Common myeloid progenitor, CD34-positive (primary cell): ENCODE data around the gene NTM.

Source experiments
- CTCF ChIA-PET: fragments of 350-600 bp; sonication (Branson Sonifier 250); formaldehyde crosslinking; loops from one replicate; lab custom pipeline; 2021; ENCODE audit warnings: antibody characterized with exemption; lab: Charles Lee
- POLR2A ChIA-PET: fragments of 350-600 bp; sonication (Branson Sonifier 250); formaldehyde crosslinking; loops from one replicate; lab custom pipeline; 2021; ENCODE audit warnings: antibody characterized with exemption; lab: Charles Lee
- DNase-seq, 3 donors: peaks; one replicate each; pipeline versions ENCODE4 v3.0.0 to v3.0.0-alpha.2; 2013
- H3K27ac ChIP-seq, 2 experiments: 1 replicate in 1 of 2; 2 replicates in 1 of 2; pipeline ENCODE4 v1.7.0; 2013; ENCODE audit warnings: inconsistent platforms in 2 of 2, low read length in 2 of 2, mild to moderate bottlenecking in 2 of 2, low read depth in 1 of 2, moderate library complexity in 1 of 2; ENCODE audit not compliant: severe bottlenecking in 2 of 2, insufficient read depth in 1 of 2, poor library complexity in 1 of 2
- H3K27me3 ChIP-seq, 5 experiments: replicated peaks in 2 of 5; 1 replicate in 3 of 5; 2 replicates in 2 of 5; pipeline versions ENCODE4 v1.6.1 to v1.7.0; 2013; ENCODE audit warnings: low read length in 4 of 5, mild to moderate bottlenecking in 2 of 5, moderate library complexity in 2 of 5, inconsistent platforms in 1 of 5; ENCODE audit not compliant: insufficient read depth in 5 of 5, control insufficient read depth in 4 of 5
- H3K36me3 ChIP-seq, 4 experiments: 1 replicate in 2 of 4; 2 replicates in 2 of 4; pipeline versions ENCODE4 v1.6.1 to v1.7.0; 2013; ENCODE audit warnings: low read length in 3 of 4, control low read depth in 1 of 4, mild to moderate bottlenecking in 1 of 4; ENCODE audit not compliant: control insufficient read depth in 4 of 4, insufficient read depth in 4 of 4
- H3K4me1 ChIP-seq, 4 experiments: 1 replicate in 3 of 4; 2 replicates in 1 of 4; pipeline versions ENCODE4 v1.6.1 to v1.7.1; 2013; ENCODE audit warnings: low read length in 3 of 4, mild to moderate bottlenecking in 3 of 4, control low read depth in 1 of 4, inconsistent platforms in 1 of 4, moderate library complexity in 1 of 4; ENCODE audit not compliant: control insufficient read depth in 4 of 4, insufficient read depth in 4 of 4; ENCODE audit errors: control extremely low read depth in 1 of 4
- H3K4me3 ChIP-seq, 7 experiments: 1 replicate in 4 of 7; 2 replicates in 3 of 7; pipeline versions ENCODE4 v1.5.1 to v1.7.0; 2013; ENCODE audit warnings: mild to moderate bottlenecking in 7 of 7, low read length in 6 of 7, moderate library complexity in 6 of 7, inconsistent platforms in 2 of 7, low read depth in 2 of 7, control low read depth in 1 of 7; ENCODE audit not compliant: insufficient read depth in 4 of 7, control insufficient read depth in 1 of 7; ENCODE audit errors: extremely low read depth in 1 of 7
- H3K9me3 ChIP-seq, 5 experiments: 1 replicate in 4 of 5; 2 replicates in 1 of 5; pipeline versions ENCODE4 v1.6.1 to v1.7.1; 2013; ENCODE audit warnings: low read length in 4 of 5, mild to moderate bottlenecking in 2 of 5, inconsistent platforms in 1 of 5, low read depth in 1 of 5, moderate library complexity in 1 of 5; ENCODE audit not compliant: control insufficient read depth in 4 of 5, insufficient read depth in 2 of 5; ENCODE audit errors: control extremely low read depth in 1 of 5
- WGBS: methylation state at CpG from one replicate; pipeline ENCODE4 v1.1.5; 2013; ENCODE audit not compliant: insufficient coverage; 5-methylcytosine and 5-hydroxymethylcytosine counted together

NTM gene

DNA sequence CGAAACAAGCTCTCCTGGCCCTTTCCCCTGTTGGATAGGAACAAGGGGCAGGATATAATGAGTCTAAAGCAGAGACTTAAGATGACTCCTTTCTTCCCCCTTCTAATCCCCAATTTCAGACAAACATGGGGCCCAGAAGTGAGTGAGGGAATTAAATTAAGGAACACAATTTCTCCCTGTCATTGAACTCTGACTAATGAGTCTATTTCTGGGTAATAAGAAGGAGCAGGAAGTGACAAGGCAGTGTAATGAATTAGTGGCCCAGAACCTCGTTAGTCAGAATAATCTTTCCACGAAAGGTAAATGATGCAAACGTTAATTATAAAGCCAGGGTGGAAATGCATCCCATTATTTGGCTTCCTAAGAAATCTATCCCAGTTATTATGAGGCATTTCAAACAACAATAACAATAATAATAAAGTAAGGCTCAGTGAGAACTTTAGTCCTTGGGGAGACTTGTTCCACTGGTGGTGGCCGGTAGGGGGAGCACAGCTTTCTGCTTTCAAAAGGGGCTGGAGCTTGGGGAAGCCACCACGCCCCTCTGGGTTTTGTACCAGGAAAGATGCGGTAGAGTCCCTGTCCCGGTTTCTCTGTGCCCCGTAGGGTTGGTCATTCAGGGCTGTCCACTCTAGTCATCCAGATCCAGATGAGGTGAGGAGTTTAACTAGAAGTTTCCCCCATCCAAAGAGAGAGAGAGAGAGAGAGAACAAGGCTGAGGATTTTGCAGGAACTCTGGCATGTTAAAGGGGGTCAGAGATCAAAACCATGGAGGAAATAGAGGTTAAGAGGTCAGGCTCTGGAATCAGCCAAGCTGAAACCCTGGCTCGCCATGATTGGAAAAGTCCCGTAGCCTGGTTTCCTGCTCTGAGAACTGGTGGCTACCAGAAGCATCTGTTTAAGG lies 298.3 kb downstream of the NTM start:
- Histone ChIP-seq H3K4me1 (peaks cover 0 to 8% (median 0%) of the 10 kb centered on the region in 4 experiments), H3K4me3 (no peak overlapping the region), H3K36me3 (no peaks in the 10 kb centered on the region), H3K9me3 (no peaks in the 10 kb centered on the region), H3K27ac (no peak overlapping the region), H3K27me3 (no peaks in the 10 kb centered on the region)
- POLR2A ChIA-PET, result no interaction called here
- peak; percentile 56 to 73 (median 64) for DNase-seq
- CTCF ChIA-PET, result interaction anchor here (0.6 to 3.7 kb wide), 15 partner anchors 9 to 1522 kb away, joined by 3 to 22 read pairs (median 4); no protein-coding TSS in a partner anchor
- 29% methylated on average over 9 of the region's 11 CpGs for WGBS

DNA sequence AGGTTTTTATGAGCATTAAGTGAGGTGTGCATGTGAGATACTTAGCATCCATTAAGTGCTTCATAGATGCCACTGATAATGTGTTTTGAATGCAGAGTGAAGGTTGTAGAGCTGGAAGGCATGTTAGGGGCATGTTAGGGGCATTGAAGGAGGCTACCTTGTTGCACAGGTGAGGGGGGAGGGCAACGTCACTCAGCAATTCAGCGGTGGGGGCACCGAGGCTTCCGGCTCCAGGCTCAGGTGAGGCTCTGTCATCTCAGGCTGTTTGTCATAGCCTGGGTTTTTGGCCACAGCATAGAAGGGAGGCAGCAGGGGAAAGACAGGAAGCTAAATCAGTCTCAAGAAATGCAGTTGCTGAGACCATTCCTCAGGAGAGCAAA lies 299.0 kb downstream of the NTM start:
- Histone ChIP-seq H3K36me3 (no peaks in the 10 kb centered on the region), H3K4me1 (peaks cover 0 to 8% (median 0%) of the 10 kb centered on the region in 4 experiments), H3K27ac (no peak overlapping the region), H3K27me3 (peaks cover 0 to 4% (median 0%) of the 10 kb centered on the region in 5 experiments), H3K4me3 (no peak overlapping the region), H3K9me3 (no peaks in the 10 kb centered on the region)
- ChIA-PET POLR2A (no interaction called here), CTCF (interaction anchor here (1.0 to 3.7 kb wide), 10 partner anchors 8 to 604 kb away, joined by 3 to 22 read pairs (median 6); no protein-coding TSS in a partner anchor)
- no peak for DNase-seq
- 79% methylated on average over 4 of the region's 4 CpGs for WGBS

DNA sequence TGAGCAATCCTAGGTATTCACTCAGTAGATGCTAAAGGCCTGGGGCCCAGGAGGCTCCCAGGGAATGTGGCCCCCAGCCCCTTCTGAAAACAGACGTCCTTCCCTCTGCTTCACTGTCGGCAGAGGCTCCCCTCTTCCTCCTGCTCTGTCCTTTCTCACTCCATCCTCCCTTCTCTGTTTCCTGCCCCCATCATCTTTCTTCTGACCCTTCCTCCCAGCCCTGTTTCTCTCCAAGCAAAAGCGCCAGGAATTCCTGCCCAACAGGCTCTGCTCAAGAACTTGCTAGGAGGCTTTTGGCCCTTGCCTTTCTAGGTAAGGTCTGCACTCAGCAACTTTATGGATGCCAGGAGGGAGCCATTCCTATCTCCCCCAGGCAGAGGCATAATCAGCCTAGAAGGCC lies 300.5 kb downstream of the NTM start:
- Histone ChIP-seq H3K27me3 (peaks cover 0 to 8% (median under 1%) of the 10 kb centered on the region in 5 experiments), H3K27ac (no peak overlapping the region), H3K4me1 (peaks cover 0 to 8% (median 0%) of the 10 kb centered on the region in 4 experiments), H3K36me3 (no peaks in the 10 kb centered on the region), H3K9me3 (no peaks in the 10 kb centered on the region), H3K4me3 (no peak overlapping the region)
- no peak for DNase-seq
- ChIA-PET POLR2A (no interaction called here), CTCF (interaction anchor here (1.9 to 3.7 kb wide), 2 partner anchors 92 to 606 kb away, joined by 4 to 22 read pairs; no protein-coding TSS in a partner anchor)
- 94% methylated on average over 3 of the region's 3 CpGs for WGBS

DNA sequence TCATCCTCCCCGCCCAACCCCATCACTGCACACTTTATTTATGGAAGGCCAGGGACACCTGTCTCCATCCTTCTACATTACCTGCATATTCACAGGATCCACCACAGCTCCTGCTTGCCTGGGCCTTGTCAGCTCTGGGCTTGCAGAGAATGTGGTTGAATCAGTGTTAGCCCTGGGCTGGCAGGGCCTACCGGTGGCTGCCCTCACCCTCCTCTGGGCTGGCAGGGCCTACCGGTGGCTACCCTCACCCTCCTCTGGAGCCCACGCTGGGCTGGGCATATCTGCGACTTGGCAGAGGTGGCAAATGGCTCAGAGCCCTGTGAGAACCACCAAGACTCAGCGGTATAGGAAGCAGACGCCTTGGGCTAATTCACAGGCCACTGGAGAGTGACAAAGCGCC lies 300.9 kb downstream of the NTM start:
- Histone ChIP-seq H3K4me1 (peaks cover 0 to 8% (median 0%) of the 10 kb centered on the region in 4 experiments), H3K36me3 (no peaks in the 10 kb centered on the region), H3K27ac (no peak overlapping the region), H3K27me3 (peaks cover 0 to 9% (median 2%) of the 10 kb centered on the region in 5 experiments), H3K9me3 (no peaks in the 10 kb centered on the region), H3K4me3 (no peak overlapping the region)
- ChIA-PET CTCF (interaction anchor here (1.9 to 3.7 kb wide), 2 partner anchors 92 to 606 kb away, joined by 4 to 22 read pairs; no protein-coding TSS in a partner anchor), POLR2A (interaction anchor here (0.6 kb wide), 1 partner anchor 50 kb away, joined by 3 read pairs; no protein-coding TSS in a partner anchor)
- 91% methylated on average over 7 of the region's 8 CpGs for WGBS
- DNase-seq, result no peak

DNA sequence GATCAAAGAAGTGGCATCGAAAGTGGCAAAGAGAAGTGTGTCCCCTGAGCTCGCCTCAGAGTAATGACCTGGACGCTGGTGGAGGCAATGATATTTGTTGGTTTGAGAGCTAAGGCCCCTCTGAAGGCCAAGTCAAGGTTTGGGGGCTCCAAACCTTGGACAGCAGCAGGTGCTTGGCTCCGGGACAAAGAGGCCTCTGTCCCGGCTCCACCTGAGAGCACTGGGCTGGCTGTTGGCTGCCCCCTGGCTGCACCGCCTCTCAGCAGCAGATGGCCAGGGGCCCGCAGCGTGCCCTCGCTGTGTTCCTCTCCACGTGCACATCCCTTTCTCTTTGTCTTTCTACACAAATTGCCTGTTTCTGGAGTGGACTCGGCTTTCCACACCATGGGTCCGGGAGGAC lies 301.3 kb downstream of the NTM start:
- H3K4me1 ChIP-seq, result peaks cover 0 to 8% (median 0%) of the 10 kb centered on the region in 4 experiments
- no peak overlapping the region for H3K4me3 ChIP-seq
- H3K9me3 ChIP-seq, result no peaks in the 10 kb centered on the region
- ChIA-PET POLR2A (interaction anchor here (0.6 kb wide), 1 partner anchor 49 kb away, joined by 3 read pairs; no protein-coding TSS in a partner anchor), CTCF (interaction anchor here (1.9 to 3.7 kb wide), 2 partner anchors 92 to 607 kb away, joined by 4 to 22 read pairs; no protein-coding TSS in a partner anchor)
- 96% methylated on average over 12 of the region's 12 CpGs for WGBS
- no peaks in the 10 kb centered on the region for H3K36me3 ChIP-seq
- no peak for DNase-seq
- peaks cover 0 to 10% (median 2%) of the 10 kb centered on the region in 5 experiments for H3K27me3 ChIP-seq
- no peak overlapping the region for H3K27ac ChIP-seq

DNA sequence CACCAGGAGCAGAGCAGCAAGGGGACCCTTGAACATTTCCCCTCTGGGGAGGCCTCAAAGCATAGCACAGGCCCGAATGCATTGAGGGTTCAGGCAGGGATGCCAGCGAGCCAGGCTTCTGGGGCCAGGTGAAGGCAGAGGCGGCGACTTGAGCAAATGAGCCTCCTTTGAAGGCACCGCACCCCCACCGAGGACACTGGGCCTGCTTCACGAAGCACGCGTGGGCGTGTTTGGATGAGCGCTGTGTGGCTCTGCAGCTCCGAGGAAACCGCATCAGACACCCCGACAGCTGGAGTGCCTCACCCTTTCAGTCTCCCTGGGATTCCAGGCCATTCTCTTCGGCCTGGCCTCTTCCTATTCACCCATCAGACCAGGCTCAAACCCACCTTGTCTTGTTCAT lies 301.8 kb downstream of the NTM start:
- WGBS, result 97% methylated on average over 11 of the region's 15 CpGs
- H3K27ac ChIP-seq, result no peak overlapping the region
- POLR2A ChIA-PET, result no interaction called here
- no peaks in the 10 kb centered on the region for H3K9me3 ChIP-seq
- peaks cover 0 to 8% (median 0%) of the 10 kb centered on the region in 4 experiments for H3K4me1 ChIP-seq
- H3K27me3 ChIP-seq, result peaks cover 0 to 10% (median 2%) of the 10 kb centered on the region in 5 experiments
- no peaks in the 10 kb centered on the region for H3K36me3 ChIP-seq
- no peak for DNase-seq
- H3K4me3 ChIP-seq, result no peak overlapping the region
- CTCF ChIA-PET, result interaction anchor here (1.9 to 3.7 kb wide), 3 partner anchors 17 to 607 kb away, joined by 4 to 22 read pairs (median 15); no protein-coding TSS in a partner anchor
